GM18909 (cell line): ENCODE measurements around the gene RPS3.

ENCODE experiments used
- ATAC-seq: cut with Tn5 transposase; IDR thresholded peaks from one replicate; pipeline ENCODE4 v1.9.1; 2021; ENCODE audit warnings: mild to moderate bottlenecking; ENCODE audit not compliant: unreplicated experiment, poor library complexity

The RPS3 gene

GRCh38 chr11:75432911-75433321, 33.6 kb downstream of the RPS3 start, which contains the start of gene KLHL35:
Gene KLHL35 (minus strand): TSS chr11:75433203. CDS start chr11:75430629, 2,574 bp downstream.
- ATAC-seq: no peak

DNA sequence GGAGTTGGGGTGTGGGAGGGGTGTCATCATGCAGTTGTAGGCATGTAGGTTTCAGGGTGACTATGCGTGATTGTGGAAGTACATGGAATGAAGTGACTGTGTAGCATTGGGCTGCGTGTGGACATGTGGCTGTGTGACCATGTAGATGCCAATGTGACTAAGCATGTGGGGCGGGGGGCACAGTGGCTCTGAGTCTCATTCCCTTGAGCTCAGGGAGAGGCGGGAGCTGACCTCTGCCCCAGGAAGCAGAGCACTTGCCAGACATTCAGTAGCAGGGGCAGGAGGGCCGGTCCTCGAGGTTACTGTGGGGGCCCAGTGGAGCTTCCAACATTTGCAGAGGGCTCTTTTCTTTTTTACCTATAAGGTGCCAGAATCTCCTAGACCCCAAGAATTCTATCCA, 34.1 kb downstream of the RPS3 start:
- ATAC-seq: no peak

GRCh38 chr11:75434051-75434450, 34.7 kb downstream of the RPS3 start:
- ATAC-seq: no peak

DNA sequence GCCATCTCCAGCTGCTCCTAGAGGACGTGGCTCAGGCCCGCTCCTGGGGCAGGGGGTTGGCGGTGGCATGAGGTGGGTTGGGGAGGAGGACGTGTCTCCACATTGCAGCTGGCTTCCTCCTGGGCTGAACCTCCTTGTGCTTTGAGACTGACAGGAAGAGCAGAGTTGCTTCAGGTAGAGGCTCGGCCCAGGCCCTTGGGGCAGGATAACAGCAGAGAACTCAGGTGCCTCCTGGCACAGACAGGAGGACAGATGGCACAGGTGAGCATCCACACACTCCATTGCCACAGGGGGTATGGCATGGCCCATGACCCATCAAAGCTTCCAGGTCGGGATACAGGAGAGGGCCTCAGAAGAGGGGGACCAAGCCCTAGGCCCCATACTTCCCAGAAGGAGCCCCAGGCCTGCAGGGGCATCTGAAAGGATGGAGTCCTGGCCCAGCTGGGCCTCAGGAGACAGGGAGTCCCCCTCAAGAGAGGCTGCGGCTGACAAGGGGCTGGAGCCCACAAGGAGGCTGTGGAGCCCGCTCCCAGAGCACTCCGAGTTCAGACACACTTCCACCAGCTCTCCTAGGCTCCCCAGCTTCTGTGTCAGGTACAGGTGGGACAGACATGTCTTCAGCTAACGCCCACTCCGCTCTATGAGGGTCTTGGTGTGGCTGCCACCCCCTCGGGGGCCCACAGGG, 35.7 kb downstream of the RPS3 start:
- no peak for ATAC-seq

DNA sequence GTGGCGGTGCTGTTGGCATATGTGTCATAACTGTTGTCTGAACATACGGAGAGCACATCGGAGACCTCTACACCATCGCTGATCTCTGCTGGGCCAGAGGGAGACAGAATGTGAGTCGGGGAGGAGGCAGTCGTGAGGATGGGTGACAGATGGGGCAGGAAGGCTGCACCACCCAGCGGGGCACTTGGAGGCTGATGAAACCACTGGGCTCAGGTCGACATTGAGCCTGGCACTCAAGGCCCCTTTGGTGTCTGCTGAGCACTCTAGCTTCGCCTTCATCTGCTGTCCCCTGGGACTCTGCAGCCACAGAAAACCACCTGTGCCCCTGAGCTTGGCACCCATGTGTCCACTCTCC, 36.2 kb downstream of the RPS3 start:
- no peak for ATAC-seq

- ATAC-seq: no peak
Observed at GRCh38 chr11:75436806-75437205, 37.5 kb downstream of the RPS3 start.

- no peak for ATAC-seq
Observed at GRCh38 chr11:75437966-75438659, 38.8 kb downstream of the RPS3 start.

DNA sequence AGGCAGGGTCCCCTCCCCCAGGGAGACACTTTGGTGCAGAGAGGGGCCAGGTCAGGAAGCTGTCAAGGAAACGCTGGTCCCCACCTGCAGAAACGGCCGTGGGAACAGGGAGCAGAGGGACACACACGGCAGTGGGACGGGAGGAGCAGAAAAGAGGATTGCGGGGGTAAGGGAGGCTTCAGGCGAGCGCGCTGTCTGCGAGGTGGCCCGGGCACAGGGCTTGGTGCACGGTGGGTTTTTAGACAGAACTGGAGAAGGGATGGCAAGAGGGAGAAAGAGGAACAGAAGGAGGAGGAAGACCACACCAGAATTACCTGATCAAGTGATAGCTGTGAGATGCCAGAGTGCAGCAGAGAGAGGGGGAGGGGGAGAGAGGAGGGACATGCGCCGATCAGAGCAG, 39.7 kb downstream of the RPS3 start:
- ATAC-seq: no peak

DNA sequence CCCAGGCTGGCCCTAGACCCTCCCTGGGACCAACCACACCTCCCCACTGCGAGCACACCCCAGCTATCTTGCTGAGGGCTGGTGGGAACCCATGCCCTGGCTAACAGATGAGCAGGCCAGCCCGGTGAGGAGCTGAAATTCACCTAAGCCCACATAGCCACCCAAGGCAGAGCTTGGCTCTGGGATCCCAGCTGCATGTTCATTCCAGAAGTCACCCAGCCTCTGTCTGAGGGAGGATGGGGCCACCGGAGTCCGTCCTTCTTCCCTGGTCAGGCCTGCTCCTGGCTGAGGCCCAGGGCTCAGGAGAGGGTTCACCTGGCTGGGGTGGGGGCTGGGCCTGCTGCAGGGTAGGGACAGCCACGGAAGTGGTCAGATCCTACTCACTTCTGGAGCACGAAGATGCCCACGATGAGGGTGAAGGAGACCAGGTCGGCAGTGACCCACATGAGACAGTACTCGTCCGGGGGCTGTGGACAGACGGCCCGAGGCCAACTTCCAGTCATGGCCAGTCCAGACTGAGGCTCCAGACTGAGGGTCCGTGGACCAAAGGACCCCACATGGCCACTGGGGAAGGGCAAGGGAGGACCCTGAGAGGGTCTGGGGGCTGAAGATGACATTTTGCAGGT, 40.3 kb downstream of the RPS3 start:
- no peak for ATAC-seq

DNA sequence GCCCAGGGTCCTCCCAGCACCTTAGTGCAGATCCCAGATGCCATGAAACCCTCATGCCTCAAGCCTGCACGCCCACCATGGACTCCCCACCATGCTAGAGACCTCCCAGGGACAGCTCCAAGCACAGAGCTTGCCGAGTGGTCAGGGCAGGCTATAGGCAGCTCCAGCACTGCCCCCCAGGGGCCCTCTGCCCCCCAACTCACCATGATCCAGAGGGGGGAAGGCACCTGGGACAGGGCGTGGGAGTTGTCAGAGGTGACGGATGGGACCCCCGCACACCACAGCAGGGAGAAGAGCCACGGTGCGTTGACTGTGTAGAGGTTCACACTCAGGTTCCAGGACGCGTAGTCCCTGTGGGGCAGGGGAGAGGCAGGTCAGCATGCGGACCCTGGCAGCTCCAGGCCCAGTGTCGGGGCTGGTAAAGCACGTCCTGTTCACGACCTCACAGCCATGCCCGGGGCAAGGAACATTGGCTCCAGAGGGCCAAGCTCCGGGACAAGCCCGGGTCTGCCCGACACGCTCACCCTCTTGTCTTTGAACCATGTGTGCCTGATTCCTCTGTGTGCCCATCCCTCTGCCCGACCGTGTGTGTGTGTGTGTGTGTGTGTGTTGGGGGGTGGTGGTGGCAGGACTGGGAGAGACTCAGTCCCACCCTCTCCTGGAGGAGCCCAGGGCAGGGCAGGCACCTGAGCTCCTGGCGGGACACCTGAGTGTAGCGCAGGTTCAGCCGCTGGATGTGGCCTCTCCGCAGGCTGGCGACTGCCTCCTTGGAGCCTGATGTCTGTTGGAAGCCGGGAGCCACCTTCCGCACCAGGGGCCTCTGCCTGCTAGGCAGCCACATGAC, 41.9 kb downstream of the RPS3 start:
- no peak for ATAC-seq

- ATAC-seq: no peak
Observed at GRCh38 chr11:75441804-75442132, 42.5 kb downstream of the RPS3 start.

DNA sequence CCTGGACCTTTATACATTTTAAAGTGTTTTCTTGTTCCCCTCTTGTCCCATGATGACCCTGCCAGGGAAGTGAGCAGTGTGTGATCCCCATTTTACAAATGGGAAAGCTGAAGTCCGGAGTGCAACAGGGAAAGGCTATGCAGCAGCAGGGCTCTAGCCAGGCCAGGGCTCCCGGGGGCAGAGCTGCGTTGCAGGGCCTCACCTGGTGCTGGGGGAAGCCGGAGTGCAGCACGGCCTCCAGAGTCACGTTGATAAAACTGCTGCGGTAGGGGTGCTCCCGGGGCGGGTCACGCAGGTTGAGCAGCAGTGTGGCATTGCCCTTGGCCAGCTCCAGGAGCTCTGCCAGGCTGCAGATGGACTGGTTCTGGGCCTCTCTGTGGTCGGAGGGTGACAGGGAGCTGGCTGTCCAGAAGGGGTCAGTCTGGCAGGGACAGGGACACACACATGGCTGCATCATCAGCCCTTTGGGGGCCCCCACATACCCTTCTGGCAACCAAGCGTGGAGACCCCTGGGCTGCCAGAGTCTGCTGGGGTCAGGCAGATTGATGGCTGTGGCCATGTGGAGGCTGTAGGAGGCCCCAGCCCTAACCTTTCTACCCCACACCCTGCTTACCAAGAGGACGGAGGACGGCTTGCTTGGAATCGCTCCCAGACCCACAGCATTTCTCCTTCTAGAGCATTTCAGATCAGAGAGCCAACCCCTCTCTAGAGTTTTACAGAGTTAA, 43.0 kb downstream of the RPS3 start:
- ATAC-seq: no peak

DNA sequence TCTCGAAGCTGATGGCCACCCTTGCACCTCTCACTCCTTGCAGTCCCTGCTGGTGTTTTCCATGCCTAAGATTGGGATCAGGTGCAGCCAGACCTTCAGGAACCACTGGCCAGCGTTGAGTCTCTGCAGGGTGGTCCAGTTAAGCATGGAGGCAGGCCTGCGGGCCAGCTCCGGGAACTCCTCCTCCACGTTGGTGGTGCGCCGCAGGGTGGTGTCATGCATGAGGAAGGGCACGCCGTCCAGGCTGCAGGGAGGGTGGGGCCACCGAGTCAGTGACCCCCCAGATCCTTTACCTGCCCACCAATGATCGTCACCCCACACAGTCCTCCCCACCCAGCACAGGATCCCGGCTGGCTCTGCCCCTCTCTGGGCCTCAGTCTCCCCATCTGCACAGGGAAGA, 43.7 kb downstream of the RPS3 start:
- no peak for ATAC-seq

DNA sequence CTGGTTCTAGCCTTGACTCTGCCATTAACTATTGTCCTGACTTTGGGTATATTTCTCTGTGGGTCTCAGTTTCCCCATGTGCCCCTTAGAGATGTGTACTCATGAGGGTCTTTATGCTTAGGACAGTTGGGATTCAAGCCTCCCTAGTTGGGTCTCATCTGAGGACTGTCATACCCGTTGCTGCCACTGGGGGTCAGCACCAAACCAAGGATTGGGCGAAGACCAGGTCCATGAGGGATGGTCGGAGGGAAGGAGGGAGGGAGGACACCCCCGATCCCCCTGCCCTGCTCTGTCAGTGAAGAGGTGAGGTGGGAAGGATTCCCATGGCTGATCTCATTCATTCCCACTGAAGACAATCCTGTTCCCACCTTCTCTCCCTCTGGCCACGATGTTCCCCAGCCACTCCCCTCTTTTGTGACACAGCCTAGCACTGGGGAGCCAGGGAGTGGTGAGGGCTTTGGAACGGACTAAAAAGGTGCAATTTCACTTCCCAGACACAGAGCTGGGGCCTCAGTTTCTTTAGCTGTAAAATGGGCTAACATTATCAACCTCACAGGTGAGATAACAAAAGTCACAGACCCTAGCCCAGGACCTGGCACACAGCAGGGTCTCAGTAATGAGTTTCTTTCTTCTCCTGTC, 46.1 kb downstream of the RPS3 start:
- no peak for ATAC-seq

DNA sequence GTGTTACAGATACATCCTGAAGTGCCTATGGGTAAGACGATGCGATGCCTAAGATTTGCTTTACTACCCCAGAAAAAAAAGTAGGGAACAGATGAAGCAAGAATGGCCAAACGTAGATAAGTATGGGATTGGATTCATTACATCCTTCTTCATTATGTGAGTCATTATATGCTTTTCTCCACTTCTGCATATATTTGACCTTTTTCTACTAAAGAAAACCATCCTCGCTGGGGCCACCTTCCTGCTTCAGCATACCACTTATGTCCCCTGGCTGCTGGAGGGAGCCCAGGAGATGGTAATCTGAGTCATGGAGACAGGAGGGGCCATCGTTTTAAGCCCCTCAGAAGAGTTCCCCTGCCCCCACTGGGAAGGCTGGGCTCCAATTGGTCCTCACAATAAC, 48.1 kb downstream of the RPS3 start:
- ATAC-seq: no peak

DNA sequence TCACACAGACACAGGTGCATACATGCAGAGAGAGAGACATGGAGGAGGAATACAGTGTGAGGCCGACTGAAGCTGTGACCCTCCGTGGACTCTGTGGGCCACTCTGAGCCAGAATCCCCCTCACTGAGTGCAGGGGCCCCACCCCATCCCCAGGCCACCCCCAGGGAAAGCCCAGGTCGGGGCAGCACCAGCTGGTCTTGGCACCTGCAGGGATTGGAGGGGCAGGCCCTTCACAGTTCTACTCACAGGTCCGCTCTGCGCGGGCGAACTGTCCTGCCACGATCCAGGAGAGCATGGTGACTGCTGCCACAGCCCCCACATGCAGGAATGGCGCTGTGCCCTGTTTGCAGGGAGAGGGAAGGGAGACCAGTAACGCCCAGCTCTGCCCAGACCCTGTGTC, 50.0 kb downstream of the RPS3 start:
- no peak for ATAC-seq

DNA sequence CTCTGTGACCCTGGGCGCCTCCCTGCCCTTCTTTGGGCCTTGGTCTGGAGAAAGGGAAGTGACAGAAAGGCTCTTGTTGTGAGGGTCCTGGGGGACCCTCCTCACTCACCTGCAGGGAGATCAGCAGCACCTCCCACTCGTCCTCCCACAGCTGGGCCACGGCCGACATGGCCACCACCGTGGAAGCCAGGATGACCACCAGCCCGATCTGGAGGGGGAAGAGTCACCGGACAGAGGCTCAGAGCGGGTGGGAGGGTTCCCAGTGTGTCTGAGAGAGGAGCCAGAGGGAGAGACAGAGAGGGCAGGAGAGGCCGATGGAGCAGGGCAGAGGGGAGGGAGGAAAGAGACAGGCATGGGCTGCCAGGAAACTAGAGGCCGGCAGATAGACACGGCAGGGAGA, 50.5 kb downstream of the RPS3 start:
- no peak for ATAC-seq

- ATAC-seq: no peak
Observed at GRCh38 chr11:75450236-75450635, 50.9 kb downstream of the RPS3 start.

DNA sequence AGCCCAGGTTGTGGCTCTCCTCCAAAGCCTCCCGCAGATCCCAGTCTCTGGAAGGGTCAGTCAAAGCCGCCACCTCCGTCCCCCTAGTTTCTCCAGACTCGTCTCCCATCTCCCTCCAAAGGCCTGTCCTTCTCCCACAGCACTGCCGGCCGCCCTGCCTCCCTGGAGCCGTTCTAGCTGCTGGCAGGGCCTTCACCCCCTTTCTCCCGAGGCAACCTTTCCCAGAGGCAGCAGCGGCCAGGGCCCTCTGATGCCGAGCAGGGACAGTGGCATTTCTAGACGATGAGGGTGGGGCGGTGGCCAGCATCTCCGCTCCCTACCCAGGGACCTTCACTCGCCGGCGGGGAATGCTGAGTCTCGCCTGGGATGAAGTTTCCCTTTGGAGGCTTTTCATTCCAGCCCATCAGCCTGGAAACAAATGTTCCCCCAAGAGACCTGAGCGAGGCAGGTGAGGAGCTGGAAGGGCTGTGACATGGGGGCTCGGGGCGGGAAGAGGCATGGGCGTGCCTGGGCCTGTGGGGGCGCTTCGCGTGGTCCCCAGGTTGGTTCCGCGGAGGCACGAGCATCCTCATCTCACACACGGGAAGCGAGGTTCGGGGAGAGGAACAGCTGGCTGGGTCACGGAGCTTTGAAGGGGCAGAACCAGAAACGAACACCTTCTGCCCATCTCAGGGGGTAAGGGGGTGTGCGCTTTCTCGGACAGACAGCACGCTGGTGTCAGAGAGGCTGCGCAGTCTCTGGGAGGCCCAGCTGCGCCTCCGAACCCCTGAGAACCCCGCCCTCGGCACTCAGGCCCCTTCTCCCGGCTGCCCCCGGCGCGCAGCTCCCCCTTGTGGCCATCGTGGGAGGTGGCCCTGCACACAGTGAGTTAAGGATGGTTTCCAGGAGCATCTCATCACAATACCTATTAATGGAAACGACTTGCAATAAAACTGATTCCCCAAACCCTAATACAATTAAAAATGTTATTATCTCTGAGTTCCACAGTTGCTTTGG, 51.8 kb downstream of the RPS3 start:
- ATAC-seq: no peak
